GM12878 (cell line): ENCODE data around the gene NDST3. TPM values are rescaled to one million over a fixed set of nuclear protein-coding genes. Genes with fewer than 3 reads are reported as not detected.

Experiments
- ATAC-seq: fragments of 200-7000 bp; cut with Tn5 transposase; 3 replicates; pipeline ENCODE4 v1.9.1; 2020; ENCODE audit warnings: mild to moderate bottlenecking, moderate library complexity
- BruUV-seq: library from RNA; stranded (reverse); fragments of 400-500 nt; replicated peaks from 2 replicates; lab custom pipeline; 2021; lab: Mats Ljungman, UMichigan
- CTCF ChIA-PET: fragments of 300-600 bp; sonication (Branson Sonifier 250); formaldehyde crosslinking; extraction: SDS; loops from one replicate; lab custom pipeline; 2021; ENCODE audit warnings: inconsistent platforms; lab: Yijun Ruan, JAX
- POLR2A ChIA-PET: fragments of 350-600 bp; formaldehyde crosslinking; extraction: SDS; loops from one replicate; lab custom pipeline; 2021; ENCODE audit warnings: inconsistent platforms; lab: Charles Lee
- RAD21 ChIA-PET: fragments of 300-600 bp; sonication (Branson Sonifier 250); formaldehyde crosslinking; loops from one replicate; lab custom pipeline; 2023; ENCODE audit warnings: antibody characterized with exemption; ENCODE audit not compliant: unreplicated experiment; lab: Charles Lee
- SMC1A ChIA-PET: fragments of 300-600 bp; sonication (Branson Sonifier 250); formaldehyde crosslinking; loops from one replicate; lab custom pipeline; 2023; ENCODE audit not compliant: unreplicated experiment, uncharacterized antibody; lab: Charles Lee
- DNase-seq: peaks from one replicate; pipeline ENCODE4 v3.0.0-alpha.2; 2011; ENCODE audit warnings: low read depth, low spot score
- FAIRE-seq: peaks from 3 replicates; lab custom pipeline; 2011; peaks lifted over from hg19 to GRCh38; lab: Jason Lieb, UNC
- H2AFZ ChIP-seq: 2 replicates; pipeline ENCODE4 v1.6.0; 2011; ENCODE audit warnings: low read depth, low read length, control low read depth; ENCODE audit not compliant: control insufficient read depth
- H3K27ac ChIP-seq: 2 replicates; pipeline ENCODE4 v1.5.1; 2011; ENCODE audit warnings: control low read depth; ENCODE audit not compliant: control insufficient read depth, insufficient read depth
- H3K27me3 ChIP-seq, 2 experiments: replicated peaks in 1 of 2; 2 replicates each; pipeline versions ENCODE4 v1.6.0 to v1.6.1; 2011; ENCODE audit warnings: low read length in 1 of 2; ENCODE audit not compliant: control insufficient read depth in 2 of 2, insufficient read depth in 2 of 2
- H3K36me3 ChIP-seq, 2 experiments: 2 replicates each; pipeline ENCODE4 v1.5.1; 2011; ENCODE audit warnings: low read length in 1 of 2; ENCODE audit not compliant: control insufficient read depth in 2 of 2, insufficient read depth in 2 of 2
- H3K4me1 ChIP-seq: 2 replicates; pipeline ENCODE4 v1.6.1; 2011; ENCODE audit warnings: mild to moderate bottlenecking, low read length, moderate library complexity, mixed read lengths; ENCODE audit not compliant: control insufficient read depth, insufficient read depth
- H3K4me2 ChIP-seq: 2 replicates; pipeline ENCODE4 v1.6.0; 2011; ENCODE audit warnings: control low read depth; ENCODE audit not compliant: control insufficient read depth, insufficient read depth
- H3K4me3 ChIP-seq: fragments of 200-600 bp; sonication (generic); 2 replicates; pipeline ENCODE4 v1.5.1; 2016
- H3K79me2 ChIP-seq: 2 replicates; pipeline ENCODE4 v1.6.0; 2011; ENCODE audit warnings: low read length; ENCODE audit not compliant: control insufficient read depth, insufficient read depth
- H3K9ac ChIP-seq: 2 replicates; pipeline ENCODE4 v1.8.0; 2011; ENCODE audit warnings: low read length, control low read depth, mixed read lengths; ENCODE audit not compliant: control insufficient read depth, insufficient read depth
- H3K9me3 ChIP-seq: replicated peaks from 3 replicates; pipeline ENCODE4 v1.5.1; 2011; ENCODE audit warnings: mild to moderate bottlenecking, low read length; ENCODE audit not compliant: control insufficient read depth, insufficient read depth
- H4K20me1 ChIP-seq: 2 replicates; pipeline ENCODE4 v1.6.0; 2011; ENCODE audit not compliant: control insufficient read depth, insufficient read depth
- CBFB ChIP-seq: IDR thresholded peaks from 2 replicates; pipeline ENCODE4 v1.6.1; 2016; ENCODE audit warnings: antibody characterized with exemption, low read depth
- GABPA ChIP-seq: IDR thresholded peaks from 2 replicates; pipeline ENCODE4 v1.6.1; 2014; ENCODE audit warnings: antibody characterized with exemption, low read depth, mild to moderate bottlenecking, inconsistent platforms
- NBN ChIP-seq: fragments of 450-650 bp; IDR thresholded peaks from 2 replicates; pipeline ENCODE4 v1.6.1; 2016
- NR2C2 ChIP-seq: IDR thresholded peaks from 2 replicates; pipeline ENCODE4 v1.6.1; 2011; ENCODE audit warnings: borderline replicate concordance, low read depth; ENCODE audit not compliant: control insufficient read depth, insufficient read length
- ZNF592 ChIP-seq: fragments of 450-650 bp; IDR thresholded peaks from 2 replicates; pipeline ENCODE4 v1.6.1; 2017; ENCODE audit warnings: mild to moderate bottlenecking, moderate library complexity
- WGBS: methylation state at CpG from one replicate; pipeline ENCODE4 v1.1.6; 2016; ENCODE audit warnings: low lambda C conversion rate; ENCODE audit not compliant: insufficient replicate concordance, insufficient coverage; ENCODE audit errors: missing lambda C conversion rate; 5-methylcytosine and 5-hydroxymethylcytosine counted together
- in situ Hi-C: fragments of 300-500 bp; cut with MboI; formaldehyde crosslinking; loops from 9 replicates; pipeline ENCODE4 v1.14.3; 2018; ENCODE audit warnings: mixed read lengths
- intact Hi-C: fragments of 100-400 bp; cut with micrococcal nuclease; formaldehyde crosslinking; loops from one replicate; pipeline ENCODE4 v1.14.2; 2022; ENCODE audit not compliant: unreplicated experiment
- polyA plus RNA-seq, 11 experiments: library from polyadenylated mRNA; depleted of rRNA in 4 of 11; unstranded in 6 of 11; stranded (reverse) in 5 of 11; fragments of >200 nt; fragmentation: Nextera tagmentation in 4 of 11; fragmentation: Illumina TruSeq in 1 of 11; extraction: Ambion mirVana in 4 of 11; extraction: Trizol in 1 of 11; gene quantifications; 1 replicate in 1 of 11; 2 replicates in 10 of 11; pipeline versions ENCODE4 v1.2.1 to v1.2.3, GENCODE V29; 2011 to 2016; ENCODE audit warnings: inconsistent platforms in 2 of 11, missing spikeins in 2 of 11, low read depth in 1 of 11
- total RNA-seq, 4 experiments: library from RNA; depleted of rRNA in 3 of 4; stranded (reverse); fragments of >200 nt in 3 of 4; fragmentation: Illumina TruSeq in 1 of 4; extraction: Trizol in 1 of 4; gene quantifications; 2 replicates each; pipeline versions ENCODE4 v1.2.1 to v1.2.3, GENCODE V29; 2013 to 2021

Gene NDST3
- total and polyA plus RNA-seq, 10 of the 15 experiments (the other 5 are each of a cell fraction or from before 2014, with no cell fraction given): 0.03 TPM; not detected in 8

DNA sequence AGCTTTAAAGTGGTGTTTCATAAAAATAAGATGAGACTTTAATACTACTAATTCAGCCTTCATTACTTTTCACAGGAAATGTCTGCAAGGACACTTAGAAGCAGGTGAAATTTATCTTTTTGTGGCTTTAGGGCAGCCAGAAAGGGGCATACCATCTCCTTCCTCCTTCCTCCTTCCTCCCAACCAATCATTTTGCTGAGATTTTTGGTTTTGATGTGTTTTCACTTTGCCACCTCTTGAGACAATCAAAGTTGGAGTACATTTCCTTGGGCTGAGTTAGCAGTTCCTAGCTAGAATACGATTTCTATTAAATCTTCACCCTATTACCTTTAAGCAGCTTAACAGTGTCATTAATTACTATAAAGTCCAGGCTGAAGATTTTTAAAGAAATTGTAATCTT lies 5.1 kb upstream of the NDST3 start:
- RAD21 ChIA-PET: no interaction called here
- H3K4me1 ChIP-seq: no peaks in the 10 kb centered on the region
- no peaks in the 10 kb centered on the region for H4K20me1 ChIP-seq
- no TSS peak for BruUV-seq
- no peak overlapping the region for H3K27ac ChIP-seq
- intact Hi-C loops: no loop called here
- no peak overlapping the region for H3K9ac ChIP-seq
- H3K27me3 ChIP-seq: peaks cover 0 to 3% of the 10 kb centered on the region in 2 experiments; a peak in 2 of 4 replicates
- ATAC-seq: no peak
- FAIRE-seq: no peak
- H3K36me3 ChIP-seq: no peaks in the 10 kb centered on the region
- no peak overlapping the region for H2AFZ ChIP-seq
- TF ChIP-seq ZNF592: no peak
- TF ChIP-seq GABPA: no peak
- no peak for TF ChIP-seq NR2C2
- TF ChIP-seq CBFB: no peak
- no peak for TF ChIP-seq NBN
- TF ChIP-seq, all 136 proteins: peak for 0
- no peaks in the 10 kb centered on the region for H3K79me2 ChIP-seq
- H3K9me3 ChIP-seq: no peaks in the 10 kb centered on the region
- in situ Hi-C loops: no loop called here
- POLR2A ChIA-PET: no interaction called here
- no peak overlapping the region for H3K4me2 ChIP-seq
- SMC1A ChIA-PET: no interaction called here
- 5% methylated on average over 1 of the region's 1 CpG for WGBS
- CTCF ChIA-PET: no interaction called here
- DNase-seq: no peak
- H3K4me3 ChIP-seq: no peak overlapping the region
